Sigmoid colon (tissue), 7 donors: ENCODE data around the gene CRTC3. TPM values are rescaled to one million over a fixed set of nuclear protein-coding genes. Genes with fewer than 3 reads are reported as not detected.

Experiments used
- DNase-seq: peaks from one replicate; pipeline ENCODE4 v3.0.0-alpha.2; 2019
- H3K27ac ChIP-seq, 4 donors: fragments of 200-600 bp; sonication (generic); one replicate each; pipeline ENCODE4 v1.5.1; 2016 to 2019; ENCODE audit warnings: mild to moderate bottlenecking in 1 of 4
- H3K27me3 ChIP-seq, 3 donors: fragments of 200-600 bp; sonication (generic); one replicate each; pipeline ENCODE4 v1.5.1; 2019; ENCODE audit warnings: mild to moderate bottlenecking in 1 of 3
- H3K36me3 ChIP-seq, 4 donors: fragments of 200-600 bp; sonication (generic); one replicate each; pipeline ENCODE4 v1.5.1; 2016 to 2019
- H3K4me1 ChIP-seq, 4 donors: fragments of 200-600 bp; sonication (generic); one replicate each; pipeline ENCODE4 v1.5.1; 2017 to 2019
- H3K4me3 ChIP-seq, 4 donors: fragments of 200-600 bp; sonication (generic); one replicate each; pipeline ENCODE4 v1.5.1; 2017 to 2019; ENCODE audit warnings: mild to moderate bottlenecking in 2 of 4, moderate library complexity in 1 of 4
- H3K9me3 ChIP-seq, 4 donors: fragments of 200-600 bp in 3 of 4; sonication (generic) in 3 of 4; one replicate each; pipeline versions ENCODE4 v1.5.1 to v1.6.1; 2013 to 2019
- EP300 ChIP-seq, 4 donors: sonication (generic); formaldehyde crosslinking; IDR thresholded peaks; one replicate each; pipeline ENCODE4 v1.6.1; 2017; ENCODE audit warnings: antibody characterized with exemption in 4 of 4
- POLR2A ChIP-seq, 2 donors: fragments of 450-650 bp; IDR thresholded peaks; one replicate each; pipeline ENCODE4 v1.6.1; 2016; ENCODE audit warnings: antibody characterized with exemption in 2 of 2, mild to moderate bottlenecking in 2 of 2, moderate library complexity in 2 of 2
- POLR2AphosphoS5 ChIP-seq, 4 donors: sonication (generic); formaldehyde crosslinking; IDR thresholded peaks; one replicate each; pipeline ENCODE4 v1.6.1; 2017; ENCODE audit warnings: antibody characterized with exemption in 4 of 4
- WGBS, 2 donors: extraction: QIAGEN DNeasy Blood & Tissue Kit; methylation state at CpG; one replicate each; pipeline ENCODE4 v1.1.7; 2013; 5-methylcytosine and 5-hydroxymethylcytosine counted together
- intact Hi-C: fragments of 100-400 bp; cut with DNase I; formaldehyde crosslinking; loops from one replicate; pipeline ENCODE4 v1.15.1; 2023
- polyA plus RNA-seq, 3 donors: library from polyadenylated mRNA; stranded (reverse); fragments of 200-250 nt; gene quantifications; one replicate each; pipeline ENCODE4 v1.2.3, GENCODE V29; 2013
- total RNA-seq, 4 donors: library from RNA; depleted of rRNA; stranded (reverse); fragments of >200 nt; gene quantifications; one replicate each; pipeline ENCODE4 v1.1.0, GENCODE V29; 2016
- TF ChIP-seq, protein P1 (sequence below), 4 experiments: fragments of 450-650 bp in 3 of 4; fragments of 200-600 bp in 1 of 4; IDR thresholded peaks; one replicate each; pipeline ENCODE4 v1.5.1; 2016 to 2019; ENCODE audit warnings: antibody characterized with exemption in 4 of 4, mild to moderate bottlenecking in 3 of 4, moderate library complexity in 2 of 4
- donor health status: healthy with polysubstance abuse.
- donor health status: Bipolar disorder and iron deficiency.
- donor health status: healthy.

Gene CRTC3
- total and polyA plus RNA-seq, 7 donors, result 5.4 to 64.0 (median 27.6) TPM

DNA sequence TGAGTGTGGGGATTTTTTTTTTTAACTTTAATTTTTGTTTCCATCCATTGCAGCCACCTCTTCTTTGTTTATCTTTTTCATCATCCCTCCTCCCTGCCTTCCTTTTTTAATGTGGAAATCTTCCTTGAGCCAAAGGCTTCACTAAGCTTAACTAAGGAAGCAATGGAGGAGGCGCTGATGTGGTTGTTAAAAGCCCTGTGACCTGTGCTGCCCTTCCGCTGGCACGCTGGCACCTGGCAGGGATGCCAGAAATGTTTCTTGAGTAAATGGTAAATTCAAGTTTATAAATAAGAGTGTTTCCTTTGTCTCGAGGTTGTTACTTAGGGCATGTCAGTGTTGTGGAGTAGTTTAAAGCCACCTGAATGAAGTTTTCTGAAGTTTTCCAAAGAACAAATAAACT is 69.4 kb downstream of the CRTC3 start:
- peak overlapping the region in 3 of 4 donors; percentile 61 to 69 (median 69) for H3K27ac ChIP-seq
- intact Hi-C loops, result loop anchor here (5.0 kb wide), 1 partner anchor 37 kb away; no protein-coding TSS in a partner anchor
- no peak overlapping the region for H3K4me3 ChIP-seq
- H3K9me3 ChIP-seq, result no peaks in the 10 kb centered on the region
- 82 to 90% methylated on average over 4 of the region's 4 CpGs for WGBS, 2 donors
- TF ChIP-seq, protein P1, sequence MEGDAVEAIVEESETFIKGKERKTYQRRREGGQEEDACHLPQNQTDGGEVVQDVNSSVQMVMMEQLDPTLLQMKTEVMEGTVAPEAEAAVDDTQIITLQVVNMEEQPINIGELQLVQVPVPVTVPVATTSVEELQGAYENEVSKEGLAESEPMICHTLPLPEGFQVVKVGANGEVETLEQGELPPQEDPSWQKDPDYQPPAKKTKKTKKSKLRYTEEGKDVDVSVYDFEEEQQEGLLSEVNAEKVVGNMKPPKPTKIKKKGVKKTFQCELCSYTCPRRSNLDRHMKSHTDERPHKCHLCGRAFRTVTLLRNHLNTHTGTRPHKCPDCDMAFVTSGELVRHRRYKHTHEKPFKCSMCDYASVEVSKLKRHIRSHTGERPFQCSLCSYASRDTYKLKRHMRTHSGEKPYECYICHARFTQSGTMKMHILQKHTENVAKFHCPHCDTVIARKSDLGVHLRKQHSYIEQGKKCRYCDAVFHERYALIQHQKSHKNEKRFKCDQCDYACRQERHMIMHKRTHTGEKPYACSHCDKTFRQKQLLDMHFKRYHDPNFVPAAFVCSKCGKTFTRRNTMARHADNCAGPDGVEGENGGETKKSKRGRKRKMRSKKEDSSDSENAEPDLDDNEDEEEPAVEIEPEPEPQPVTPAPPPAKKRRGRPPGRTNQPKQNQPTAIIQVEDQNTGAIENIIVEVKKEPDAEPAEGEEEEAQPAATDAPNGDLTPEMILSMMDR (IDR thresholded peaks at IDR 0.05), result no peak
- no peak for TF ChIP-seq EP300 (IDR thresholded peaks at IDR 0.05)
- TF ChIP-seq POLR2A (IDR thresholded peaks at IDR 0.05), result no peak
- TF ChIP-seq POLR2AphosphoS5 (IDR thresholded peaks at IDR 0.05), result no peak
- peaks cover 0 to 19% (median 0%) of the 10 kb centered on the region in 4 donors for H3K36me3 ChIP-seq
- DNase-seq, result no peak
- peaks cover 0 to 47% (median 41%) of the 10 kb centered on the region in 4 donors for H3K4me1 ChIP-seq
- H3K27me3 ChIP-seq, result no peaks in the 10 kb centered on the region

GRCh38 chr15:90599644-90600043 is 69.9 kb downstream of the CRTC3 start:
- H3K9me3 ChIP-seq, result no peaks in the 10 kb centered on the region
- DNase-seq, result no peak
- peak overlapping the region in 1 of 4 donors; percentile 61 for H3K27ac ChIP-seq
- WGBS, 2 donors, result 68 to 92% methylated on average over 6 of the region's 6 CpGs
- H3K27me3 ChIP-seq, result no peaks in the 10 kb centered on the region
- intact Hi-C loops, result loop anchor here (5.0 kb wide), 1 partner anchor 37 kb away; no protein-coding TSS in a partner anchor
- peaks cover 0 to 42% (median 36%) of the 10 kb centered on the region in 4 donors for H3K4me1 ChIP-seq
- H3K36me3 ChIP-seq, result peaks cover 0 to 24% (median 0%) of the 10 kb centered on the region in 4 donors
- H3K4me3 ChIP-seq, result no peak overlapping the region
- TF ChIP-seq, protein P1 (IDR thresholded peaks at IDR 0.05), result no peak
- TF ChIP-seq POLR2A (IDR thresholded peaks at IDR 0.05) (no peak), POLR2AphosphoS5 (IDR thresholded peaks at IDR 0.05) (no peak), EP300 (IDR thresholded peaks at IDR 0.05) (no peak)

GRCh38 chr15:90600954-90601353 is 71.2 kb downstream of the CRTC3 start:
- no peak overlapping the region for H3K4me3 ChIP-seq
- H3K4me1 ChIP-seq, result peaks cover 0 to 33% (median 24%) of the 10 kb centered on the region in 4 donors
- intact Hi-C loops, result no loop called here
- no peaks in the 10 kb centered on the region for H3K9me3 ChIP-seq
- WGBS, 2 donors, result 95 to 97% methylated on average over 7 of the region's 7 CpGs
- peaks cover 0 to 37% (median 1%) of the 10 kb centered on the region in 4 donors for H3K36me3 ChIP-seq
- DNase-seq, result no peak
- H3K27me3 ChIP-seq, result no peaks in the 10 kb centered on the region
- no peak overlapping the region for H3K27ac ChIP-seq
- TF ChIP-seq POLR2A (IDR thresholded peaks at IDR 0.05) (no peak), POLR2AphosphoS5 (IDR thresholded peaks at IDR 0.05) (no peak), EP300 (IDR thresholded peaks at IDR 0.05) (no peak)
- TF ChIP-seq, protein P1 (IDR thresholded peaks at IDR 0.05), result no peak

DNA sequence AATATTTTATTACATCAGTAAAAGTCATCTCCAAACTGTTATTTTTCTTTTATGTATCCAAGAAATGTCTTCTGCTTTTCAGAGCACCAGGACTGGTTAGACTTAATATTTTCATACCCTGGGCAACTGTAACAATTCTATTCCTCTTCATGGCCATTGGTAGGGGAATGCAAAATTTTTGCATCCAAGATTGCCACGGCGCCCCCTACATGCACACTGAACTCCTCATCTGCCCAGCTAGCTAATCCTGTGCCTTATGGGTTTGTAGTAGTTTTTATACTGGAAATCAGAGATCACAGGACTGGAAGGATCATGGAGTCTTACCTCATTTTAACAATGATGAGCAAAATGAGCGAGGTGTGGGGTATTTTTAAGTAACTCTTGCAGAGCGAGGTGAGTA is 74.2 kb downstream of the CRTC3 start:
- no peaks in the 10 kb centered on the region for H3K9me3 ChIP-seq
- no peak for DNase-seq
- intact Hi-C loops, result no loop called here
- H3K27ac ChIP-seq, result no peak overlapping the region
- peaks cover 0 to 56% (median 7%) of the 10 kb centered on the region in 4 donors for H3K36me3 ChIP-seq
- 92% methylated on average over 4 of the region's 4 CpGs for WGBS, 2 donors
- H3K27me3 ChIP-seq, result no peaks in the 10 kb centered on the region
- no peak overlapping the region for H3K4me3 ChIP-seq
- peaks cover 0 to 9% (median 5%) of the 10 kb centered on the region in 4 donors for H3K4me1 ChIP-seq
- TF ChIP-seq EP300 (IDR thresholded peaks at IDR 0.05), result no peak
- TF ChIP-seq, protein P1 (IDR thresholded peaks at IDR 0.05), result peak in 1 of 4 experiments; percentile 15
- no peak for TF ChIP-seq POLR2A (IDR thresholded peaks at IDR 0.05)
- no peak for TF ChIP-seq POLR2AphosphoS5 (IDR thresholded peaks at IDR 0.05)

- H3K4me3 ChIP-seq, result no peak overlapping the region
- DNase-seq, result no peak
- no peak overlapping the region for H3K27ac ChIP-seq
- peaks cover 0 to 33% (median 31%) of the 10 kb centered on the region in 4 donors for H3K4me1 ChIP-seq
- H3K36me3 ChIP-seq, result peaks cover 0 to 41% (median 7%) of the 10 kb centered on the region in 4 donors
- TF ChIP-seq EP300 (IDR thresholded peaks at IDR 0.05) (no peak), POLR2AphosphoS5 (IDR thresholded peaks at IDR 0.05) (no peak), POLR2A (IDR thresholded peaks at IDR 0.05) (no peak)
- TF ChIP-seq, protein P1 (IDR thresholded peaks at IDR 0.05), result no peak
- intact Hi-C loops, result no loop called here
- 91 to 98% methylated on average over 7 of the region's 7 CpGs for WGBS, 2 donors
- no peaks in the 10 kb centered on the region for H3K27me3 ChIP-seq
- no peaks in the 10 kb centered on the region for H3K9me3 ChIP-seq
These were observed 76.9 kb downstream of the CRTC3 start for GRCh38 chr15:90606641-90607040.
